Karpas-422 (cell line): ENCODE measurements around the gene ACSM6. TPM values are rescaled to one million over a fixed set of nuclear protein-coding genes. Genes with fewer than 3 reads are reported as not detected.

ENCODE experiments used
- DNase-seq: peaks from one replicate; pipeline ENCODE4 v3.0.0-alpha.2; 2015
- H2AFZ ChIP-seq: fragments of 200-600 bp; sonication (generic); 2 replicates; pipeline ENCODE4 v1.6.1; 2014; ENCODE audit warnings: antibody characterized with exemption, low read length, mixed read lengths
- H3K27ac ChIP-seq: fragments of 200-600 bp; sonication (generic); 2 replicates; pipeline ENCODE4 v1.5.1; 2014; ENCODE audit warnings: mild to moderate bottlenecking, low read length, moderate library complexity
- H3K27me3 ChIP-seq: fragments of 200-600 bp; sonication (generic); 2 replicates; pipeline ENCODE4 v1.6.1; 2014; ENCODE audit warnings: low read length, mixed read lengths
- H3K36me3 ChIP-seq: fragments of 200-600 bp; sonication (generic); 2 replicates; pipeline ENCODE4 v1.6.1; 2014; ENCODE audit warnings: low read length, mixed read lengths; ENCODE audit not compliant: insufficient read depth
- H3K4me1 ChIP-seq: fragments of 200-600 bp; sonication (generic); 2 replicates; pipeline ENCODE4 v1.6.1; 2014; ENCODE audit warnings: mild to moderate bottlenecking, low read length, mixed read lengths
- H3K4me2 ChIP-seq: fragments of 200-600 bp; sonication (generic); 2 replicates; pipeline ENCODE4 v1.6.1; 2014; ENCODE audit warnings: low read length, low read depth, mild to moderate bottlenecking; ENCODE audit not compliant: poor library complexity, severe bottlenecking
- H3K4me3 ChIP-seq: fragments of 200-600 bp; sonication (generic); 2 replicates; pipeline ENCODE4 v1.5.1; 2014; ENCODE audit warnings: mild to moderate bottlenecking, antibody characterized with exemption, low read length, mixed read lengths
- H3K79me2 ChIP-seq: fragments of 200-600 bp; sonication (generic); 2 replicates; pipeline ENCODE4 v1.6.1; 2014; ENCODE audit warnings: mild to moderate bottlenecking, low read length, mixed read lengths
- H3K9ac ChIP-seq: fragments of 200-600 bp; sonication (generic); 2 replicates; pipeline ENCODE4 v1.6.0; 2014; ENCODE audit warnings: low read length
- H3K9me2 ChIP-seq: fragments of 200-600 bp; sonication (generic), shearing (Covaris generic); replicated peaks from 2 replicates; pipeline ENCODE4 v1.6.0; 2014; ENCODE audit warnings: mild to moderate bottlenecking, low read length, moderate library complexity; ENCODE audit not compliant: insufficient read depth
- H3K9me3 ChIP-seq: fragments of 300-700, 200-600 bp; sonication (generic); 2 replicates; pipeline ENCODE4 v1.6.1; 2014; ENCODE audit warnings: low read length, mixed read lengths
- H4K20me1 ChIP-seq: fragments of 200-600 bp; sonication (generic); 2 replicates; pipeline ENCODE4 v1.6.1; 2014; ENCODE audit warnings: mild to moderate bottlenecking, antibody characterized with exemption, low read length, low read depth; ENCODE audit not compliant: insufficient read depth
- total RNA-seq: library from RNA; depleted of rRNA; stranded (reverse); fragments of >200 nt; shearing (Covaris generic); gene quantifications from 2 replicates; pipeline ENCODE4 v1.2.3, GENCODE V29; 2014; ENCODE audit warnings: low replicate concordance

Gene ACSM6
- total RNA-seq, 1 experiment from 2014 or later = not detected

GRCh38 chr10:95253686-95254085 is 59.6 kb downstream of the ACSM6 start:
- Histone ChIP-seq H3K4me1 (no peaks in the 10 kb centered on the region), H3K79me2 (no peaks in the 10 kb centered on the region), H3K36me3 (no peaks in the 10 kb centered on the region), H3K27me3 (no peaks in the 10 kb centered on the region), H4K20me1 (no peaks in the 10 kb centered on the region), H2AFZ (no peak overlapping the region), H3K27ac (no peak overlapping the region), H3K9ac (no peak overlapping the region), H3K9me3 (no peaks in the 10 kb centered on the region), H3K9me2 (no peaks in the 10 kb centered on the region), H3K4me3 (no peak overlapping the region), H3K4me2 (no peak overlapping the region)
- DNase-seq = no peak

GRCh38 chr10:95254629-95255028 is 60.6 kb downstream of the ACSM6 start:
- Histone ChIP-seq H3K9me3 (no peaks in the 10 kb centered on the region), H3K4me1 (no peaks in the 10 kb centered on the region), H3K9ac (no peak overlapping the region), H3K27me3 (no peaks in the 10 kb centered on the region), H3K79me2 (no peaks in the 10 kb centered on the region), H2AFZ (no peak overlapping the region), H4K20me1 (no peaks in the 10 kb centered on the region), H3K4me3 (no peak overlapping the region), H3K9me2 (no peaks in the 10 kb centered on the region), H3K36me3 (no peaks in the 10 kb centered on the region), H3K4me2 (no peak overlapping the region), H3K27ac (no peak overlapping the region)
- DNase-seq = no peak

GRCh38 chr10:95256268-95256667 is 62.2 kb downstream of the ACSM6 start:
- H3K79me2 ChIP-seq = no peaks in the 10 kb centered on the region

GRCh38 chr10:95257849-95258248 is 63.8 kb downstream of the ACSM6 start:
- H3K27me3 ChIP-seq = no peaks in the 10 kb centered on the region
- no peak overlapping the region for H3K9ac ChIP-seq
- no peaks in the 10 kb centered on the region for H4K20me1 ChIP-seq
- no peak overlapping the region for H3K27ac ChIP-seq
- H3K9me2 ChIP-seq = no peaks in the 10 kb centered on the region
- no peaks in the 10 kb centered on the region for H3K36me3 ChIP-seq
- DNase-seq = no peak
- H2AFZ ChIP-seq = no peak overlapping the region
- H3K79me2 ChIP-seq = no peaks in the 10 kb centered on the region
- H3K4me1 ChIP-seq = no peaks in the 10 kb centered on the region
- no peak overlapping the region for H3K4me2 ChIP-seq
- no peak overlapping the region for H3K4me3 ChIP-seq
- H3K9me3 ChIP-seq = no peaks in the 10 kb centered on the region

More at GRCh38 chr10:95256268-95256667, 62.2 kb downstream of the ACSM6 start:
- no peaks in the 10 kb centered on the region for H3K36me3 ChIP-seq
- no peak overlapping the region for H3K27ac ChIP-seq
- H3K9ac ChIP-seq = no peak overlapping the region
- no peak for DNase-seq
- no peak overlapping the region for H3K4me3 ChIP-seq
- H2AFZ ChIP-seq = no peak overlapping the region
- H3K9me2 ChIP-seq = no peaks in the 10 kb centered on the region
- no peaks in the 10 kb centered on the region for H3K4me1 ChIP-seq
- no peaks in the 10 kb centered on the region for H3K27me3 ChIP-seq
- no peak overlapping the region for H3K4me2 ChIP-seq
- no peaks in the 10 kb centered on the region for H4K20me1 ChIP-seq
- H3K9me3 ChIP-seq = no peaks in the 10 kb centered on the region

- Histone ChIP-seq H3K4me2 (no peak overlapping the region), H2AFZ (no peak overlapping the region), H3K4me1 (no peaks in the 10 kb centered on the region), H3K27me3 (no peaks in the 10 kb centered on the region), H4K20me1 (no peaks in the 10 kb centered on the region), H3K9me3 (no peaks in the 10 kb centered on the region), H3K4me3 (no peak overlapping the region), H3K9ac (no peak overlapping the region), H3K36me3 (no peaks in the 10 kb centered on the region), H3K9me2 (no peaks in the 10 kb centered on the region), H3K79me2 (no peaks in the 10 kb centered on the region), H3K27ac (no peak overlapping the region)
- no peak for DNase-seq
These were observed 66.4 kb downstream of the ACSM6 start for GRCh38 chr10:95260397-95260881.

- no peak overlapping the region for H3K4me3 ChIP-seq
These were observed 67.0 kb downstream of the ACSM6 start for GRCh38 chr10:95260909-95261552.

GRCh38 chr10:95261926-95262325 is 67.9 kb downstream of the ACSM6 start:
- Histone ChIP-seq H3K4me1 (no peaks in the 10 kb centered on the region), H3K36me3 (no peaks in the 10 kb centered on the region), H3K27me3 (no peaks in the 10 kb centered on the region), H3K27ac (no peak overlapping the region), H3K9ac (no peak overlapping the region), H3K9me2 (no peaks in the 10 kb centered on the region), H3K79me2 (no peaks in the 10 kb centered on the region), H4K20me1 (no peaks in the 10 kb centered on the region), H3K9me3 (no peaks in the 10 kb centered on the region), H3K4me3 (no peak overlapping the region), H2AFZ (no peak overlapping the region), H3K4me2 (no peak overlapping the region)
- DNase-seq = no peak

More at GRCh38 chr10:95260909-95261552, 67.0 kb downstream of the ACSM6 start:
- Histone ChIP-seq H3K27me3 (no peaks in the 10 kb centered on the region), H3K4me1 (no peaks in the 10 kb centered on the region), H4K20me1 (no peaks in the 10 kb centered on the region), H3K9ac (no peak overlapping the region), H3K4me2 (no peak overlapping the region), H3K9me2 (no peaks in the 10 kb centered on the region), H2AFZ (no peak overlapping the region), H3K36me3 (no peaks in the 10 kb centered on the region), H3K9me3 (no peaks in the 10 kb centered on the region), H3K27ac (no peak overlapping the region), H3K79me2 (no peaks in the 10 kb centered on the region)
- no peak for DNase-seq

- no peak overlapping the region for H3K4me3 ChIP-seq
- H3K79me2 ChIP-seq = no peaks in the 10 kb centered on the region
- H3K4me2 ChIP-seq = no peak overlapping the region
- no peak for DNase-seq
- no peaks in the 10 kb centered on the region for H4K20me1 ChIP-seq
- no peaks in the 10 kb centered on the region for H3K36me3 ChIP-seq
- no peaks in the 10 kb centered on the region for H3K4me1 ChIP-seq
- H3K9ac ChIP-seq = no peak overlapping the region
- H3K9me3 ChIP-seq = no peaks in the 10 kb centered on the region
- H3K27ac ChIP-seq = no peak overlapping the region
- no peaks in the 10 kb centered on the region for H3K9me2 ChIP-seq
- no peak overlapping the region for H2AFZ ChIP-seq
- no peaks in the 10 kb centered on the region for H3K27me3 ChIP-seq
These were observed 68.9 kb downstream of the ACSM6 start for GRCh38 chr10:95262763-95263518.
